Breast epithelium (tissue), 3 donors: ENCODE measurements around the gene ODAD2.

Source experiments
- POLR2A ChIP-seq: fragments of 450-650 bp; IDR thresholded peaks from one replicate; pipeline ENCODE4 v1.6.1; 2016; ENCODE audit warnings: antibody characterized with exemption, mild to moderate bottlenecking, moderate library complexity
- POLR2AphosphoS5 ChIP-seq, 3 donors: sonication (generic); formaldehyde crosslinking; IDR thresholded peaks; one replicate each; pipeline ENCODE4 v1.6.1; 2017; ENCODE audit warnings: antibody characterized with exemption in 3 of 3
- TF ChIP-seq, protein P1 (sequence below), 3 donors: fragments of 450-650 bp; IDR thresholded peaks; one replicate each; pipeline ENCODE4 v1.5.1; 2016 to 2017; ENCODE audit warnings: antibody characterized with exemption in 3 of 3, mild to moderate bottlenecking in 3 of 3, moderate library complexity in 3 of 3

DNA sequence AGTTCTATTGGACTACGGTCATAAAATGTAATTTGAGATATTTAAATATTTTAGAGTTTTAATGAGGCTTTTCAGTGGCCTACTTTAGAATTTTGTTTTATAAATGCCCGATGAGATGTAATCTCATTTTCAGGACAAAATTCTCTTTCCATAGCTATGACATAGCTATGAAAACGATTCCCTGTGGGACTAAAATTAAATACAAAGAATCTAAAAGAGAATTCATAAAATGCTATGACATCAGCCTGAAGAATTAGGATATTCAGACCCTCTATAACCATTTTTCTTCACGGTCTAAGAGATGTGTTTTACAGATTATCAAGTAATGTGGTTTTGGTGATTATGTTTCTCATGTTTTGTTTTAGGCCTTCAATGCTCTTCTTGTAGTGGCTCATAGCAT lies 48.2 kb upstream of the ODAD2 start:
- TF ChIP-seq, protein P1, sequence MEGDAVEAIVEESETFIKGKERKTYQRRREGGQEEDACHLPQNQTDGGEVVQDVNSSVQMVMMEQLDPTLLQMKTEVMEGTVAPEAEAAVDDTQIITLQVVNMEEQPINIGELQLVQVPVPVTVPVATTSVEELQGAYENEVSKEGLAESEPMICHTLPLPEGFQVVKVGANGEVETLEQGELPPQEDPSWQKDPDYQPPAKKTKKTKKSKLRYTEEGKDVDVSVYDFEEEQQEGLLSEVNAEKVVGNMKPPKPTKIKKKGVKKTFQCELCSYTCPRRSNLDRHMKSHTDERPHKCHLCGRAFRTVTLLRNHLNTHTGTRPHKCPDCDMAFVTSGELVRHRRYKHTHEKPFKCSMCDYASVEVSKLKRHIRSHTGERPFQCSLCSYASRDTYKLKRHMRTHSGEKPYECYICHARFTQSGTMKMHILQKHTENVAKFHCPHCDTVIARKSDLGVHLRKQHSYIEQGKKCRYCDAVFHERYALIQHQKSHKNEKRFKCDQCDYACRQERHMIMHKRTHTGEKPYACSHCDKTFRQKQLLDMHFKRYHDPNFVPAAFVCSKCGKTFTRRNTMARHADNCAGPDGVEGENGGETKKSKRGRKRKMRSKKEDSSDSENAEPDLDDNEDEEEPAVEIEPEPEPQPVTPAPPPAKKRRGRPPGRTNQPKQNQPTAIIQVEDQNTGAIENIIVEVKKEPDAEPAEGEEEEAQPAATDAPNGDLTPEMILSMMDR (IDR thresholded peaks at IDR 0.05): no peak
- TF ChIP-seq POLR2A (no peak), POLR2AphosphoS5 (IDR thresholded peaks at IDR 0.05) (no peak)
